Body of pancreas (tissue), 4 donors: Measurements from ENCODE around the gene POLR3H. TPM values are rescaled to one million over a fixed set of nuclear protein-coding genes. Genes with fewer than 3 reads are reported as not detected.

ENCODE experiments used
- ATAC-seq: fragments of 150-250 bp; one replicate; pipeline ENCODE4 v1.9.1; 2016
- DNase-seq, 4 donors: peaks; one replicate each; pipeline ENCODE4 v3.0.0-alpha.2; 2019
- H3K27ac ChIP-seq, 4 donors: fragments of 200-600 bp; sonication (generic); 1 replicate in 3 of 4; 2 replicates in 1 of 4; pipeline versions ENCODE4 v1.5.1 to v1.6.1; 2016 to 2019; ENCODE audit warnings: mild to moderate bottlenecking in 1 of 4, mixed read lengths in 1 of 4, moderate library complexity in 1 of 4
- H3K27me3 ChIP-seq, 2 donors: fragments of 200-600 bp; sonication (generic); one replicate each; pipeline ENCODE4 v1.6.0; 2016; ENCODE audit warnings: mild to moderate bottlenecking in 1 of 2
- H3K36me3 ChIP-seq, 2 donors: fragments of 200-600 bp; sonication (generic); replicated peaks in 1 of 2; 2 replicates each; pipeline ENCODE4 v1.5.1; 2016; ENCODE audit warnings: low read depth in 2 of 2; ENCODE audit not compliant: insufficient read depth in 1 of 2
- H3K4me1 ChIP-seq: fragments of 200-600 bp; sonication (generic); one replicate; pipeline ENCODE4 v1.6.0; 2016
- H3K4me3 ChIP-seq, 2 donors: fragments of 200-600 bp; sonication (generic); 1 replicate in 1 of 2; 2 replicates in 1 of 2; pipeline ENCODE4 v1.5.1; 2016 to 2019
- H3K9me3 ChIP-seq, 3 donors: fragments of 200-600 bp; sonication (generic); 1 replicate in 2 of 3; 2 replicates in 1 of 3; pipeline ENCODE4 v1.5.1; 2016
- CTCF ChIP-seq, 7 experiments: fragments of 450-650 bp in 4 of 7; fragments of 200-600 bp in 3 of 7; sonication (generic) in 3 of 7; IDR thresholded peaks; one replicate each; pipeline ENCODE4 v1.5.1; 2016 to 2019; ENCODE audit warnings: antibody characterized with exemption in 7 of 7
- POLR2A ChIP-seq, 3 donors: fragments of 450-650 bp; IDR thresholded peaks; one replicate each; pipeline ENCODE4 v1.6.1; 2016; ENCODE audit warnings: antibody characterized with exemption in 3 of 3, mild to moderate bottlenecking in 2 of 3
- WGBS, 2 donors: methylation state at CpG; one replicate each; pipeline ENCODE4 v1.1.5; 2017; 5-methylcytosine and 5-hydroxymethylcytosine counted together
- intact Hi-C: fragments of 100-400 bp; cut with DNase I; formaldehyde crosslinking; loops from one replicate; pipeline ENCODE4 v1.15.1; 2023
- total RNA-seq, 2 donors: library from RNA; depleted of rRNA; stranded (reverse); fragments of >200 nt; gene quantifications; one replicate each; pipeline ENCODE4 v1.1.0, GENCODE V29; 2016

Gene POLR3H
- total RNA-seq, 2 donors from 2014 or later = 18.9 to 24.7 TPM

DNA sequence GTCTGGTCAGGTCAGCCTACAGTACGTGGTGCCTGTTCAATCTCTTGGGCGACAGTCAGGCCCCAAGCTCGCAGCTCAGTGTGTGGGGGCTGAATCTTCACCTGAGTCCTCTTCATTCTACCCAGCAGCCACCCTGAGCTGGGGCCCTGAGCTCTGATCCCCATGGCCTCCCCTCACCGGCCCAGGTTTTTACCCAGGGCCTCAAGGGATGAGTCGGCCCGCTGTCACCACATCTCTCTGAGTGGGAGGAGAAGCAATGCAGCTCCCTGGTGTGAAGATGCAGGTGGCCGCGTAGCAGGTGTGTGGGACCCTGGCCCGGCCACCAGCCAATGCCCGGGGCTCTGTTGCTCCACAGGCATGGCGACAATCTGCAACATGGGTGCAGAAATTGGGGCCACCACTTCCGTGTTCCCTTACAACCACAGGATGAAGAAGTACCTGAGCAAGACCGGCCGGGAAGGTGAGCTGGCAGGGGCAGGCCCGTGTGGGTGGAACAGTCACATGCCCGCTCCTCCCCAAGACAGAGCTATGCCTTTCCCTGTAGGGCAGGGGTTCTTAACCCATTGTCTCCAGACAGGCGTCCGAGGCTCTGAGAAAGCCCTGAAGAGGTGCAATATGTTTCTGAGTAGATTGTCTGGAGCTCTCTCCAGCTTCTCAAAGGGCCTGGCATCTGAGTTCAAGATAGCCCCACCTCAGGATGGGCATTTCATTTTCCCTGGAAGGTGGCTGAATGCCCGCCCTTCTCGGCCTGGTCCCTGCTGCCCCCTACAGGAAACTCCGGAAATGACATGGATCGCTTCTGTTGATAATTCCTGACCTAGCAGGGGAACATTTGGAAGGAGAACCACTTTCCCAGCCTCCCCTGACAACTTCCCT is 26.9 kb downstream of the POLR3H start:
- no peak overlapping the region for H3K4me3 ChIP-seq
- intact Hi-C loops = loop anchor here (5.0 to 10.0 kb wide), 2 partner anchors 63 to 120 kb away; no protein-coding TSS in a partner anchor
- TF ChIP-seq POLR2A (IDR thresholded peaks at IDR 0.05) (no peak), CTCF (IDR thresholded peaks at IDR 0.05) (peak; percentile 79 to 91 (median 87))
- no peaks in the 10 kb centered on the region for H3K27me3 ChIP-seq
- H3K4me1 ChIP-seq = peaks cover under 1% of the 10 kb centered on the region
- peak overlapping the region in 2 of 4 donors; percentile 35 to 43 for H3K27ac ChIP-seq
- peaks cover 0 to 11% of the 10 kb centered on the region in 2 donors for H3K36me3 ChIP-seq
- H3K9me3 ChIP-seq = no peaks in the 10 kb centered on the region
- WGBS, 2 donors = 46 to 53% methylated on average over 10 to 19 of the region's 22 CpGs
- ATAC-seq (peak; percentile 78), DNase-seq (peak; percentile 73 to 84 (median 81))

DNA sequence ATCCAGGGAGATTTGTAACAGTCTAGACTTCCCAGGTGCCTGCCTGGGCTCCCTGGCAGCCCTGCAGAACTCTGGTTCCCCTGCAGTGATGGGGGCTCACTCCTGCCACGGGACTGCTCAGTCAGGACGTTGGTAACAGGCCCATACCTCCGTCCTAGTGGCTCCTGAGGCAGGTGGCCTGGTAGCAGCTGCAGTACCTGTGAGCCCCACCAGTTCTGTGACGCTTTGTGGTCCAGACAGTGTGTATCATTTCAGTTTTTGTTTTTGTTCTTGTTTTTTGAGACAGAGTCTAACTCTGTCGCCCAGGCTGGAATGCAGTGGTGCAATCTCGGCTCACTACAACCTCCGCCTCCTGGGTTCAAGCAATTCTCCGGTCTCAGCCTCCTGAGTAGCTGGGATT is 27.8 kb downstream of the POLR3H start:
- no peaks in the 10 kb centered on the region for H3K27me3 ChIP-seq
- no peak for DNase-seq
- H3K4me1 ChIP-seq = peaks cover 10% of the 10 kb centered on the region
- no peak overlapping the region for H3K4me3 ChIP-seq
- intact Hi-C loops = loop anchor here (5.0 to 10.0 kb wide), 2 partner anchors 62 to 119 kb away; no protein-coding TSS in a partner anchor
- H3K36me3 ChIP-seq = peaks cover 0 to 16% of the 10 kb centered on the region in 2 donors
- 89 to 93% methylated on average over 8 of the region's 8 CpGs for WGBS, 2 donors
- no peak for TF ChIP-seq CTCF (IDR thresholded peaks at IDR 0.05)
- no peak for TF ChIP-seq POLR2A (IDR thresholded peaks at IDR 0.05)
- no peaks in the 10 kb centered on the region for H3K9me3 ChIP-seq
- H3K27ac ChIP-seq = no peak overlapping the region
- no peak for ATAC-seq

GRCh38 chr22:41513391-41513790 is 30.9 kb downstream of the POLR3H start:
- 75 to 92% methylated on average over 5 of the region's 5 CpGs for WGBS, 2 donors
- Histone ChIP-seq H3K4me3 (no peak overlapping the region), H3K9me3 (no peaks in the 10 kb centered on the region), H3K36me3 (peaks cover 0 to 17% of the 10 kb centered on the region in 2 donors), H3K4me1 (peaks cover 24% of the 10 kb centered on the region), H3K27ac (peak overlapping the region in 1 of 4 donors; percentile 21), H3K27me3 (no peaks in the 10 kb centered on the region)
- TF ChIP-seq POLR2A (IDR thresholded peaks at IDR 0.05) (no peak), CTCF (IDR thresholded peaks at IDR 0.05) (no peak)
- intact Hi-C loops = loop anchor here (10.0 kb wide), 1 partner anchor 59 kb away; no protein-coding TSS in a partner anchor
- ATAC-seq (no peak), DNase-seq (no peak)

DNA sequence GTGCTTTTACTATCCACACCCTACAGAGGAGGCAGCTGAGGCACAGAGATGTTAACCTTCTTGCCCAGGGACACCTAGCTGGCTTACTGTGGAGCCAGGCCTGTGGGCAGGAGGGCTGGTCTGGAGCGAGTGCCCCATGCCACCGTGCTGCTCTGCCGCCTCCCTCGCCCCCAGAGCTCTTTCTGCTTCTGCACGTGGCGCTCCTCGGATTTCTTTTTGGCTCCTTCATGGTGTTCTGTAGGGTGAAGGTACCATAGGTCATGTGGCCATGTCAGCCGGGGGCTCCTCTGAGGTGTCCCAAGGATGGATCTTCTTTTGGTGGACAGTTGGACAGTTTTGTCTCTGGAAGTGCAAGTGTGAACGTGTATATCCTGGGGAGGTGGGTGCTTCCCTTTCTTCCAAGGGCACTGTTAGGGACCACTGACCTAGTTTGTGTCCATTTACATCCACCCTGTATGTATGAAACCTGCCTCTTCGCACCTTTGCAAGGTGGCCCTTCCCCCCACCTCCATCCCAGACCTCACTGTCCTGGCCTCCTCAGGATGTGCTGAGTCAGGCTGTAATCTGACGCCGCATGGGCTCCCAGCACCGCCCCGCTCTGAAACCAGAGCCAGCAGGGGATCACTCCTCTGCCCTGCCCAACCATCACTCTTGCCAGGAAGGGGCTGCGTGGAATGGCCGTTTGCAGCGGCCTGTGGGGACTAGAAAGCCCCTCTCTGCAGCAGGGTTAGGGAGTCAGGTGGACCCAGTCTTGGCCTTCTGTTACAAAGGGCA is 31.7 kb downstream of the POLR3H start:
- no peaks in the 10 kb centered on the region for H3K9me3 ChIP-seq
- WGBS, 2 donors = 82 to 86% methylated on average over 16 to 17 of the region's 17 CpGs
- H3K36me3 ChIP-seq = peaks cover 0 to 22% of the 10 kb centered on the region in 2 donors
- DNase-seq = no peak
- intact Hi-C loops = loop anchor here (10.0 kb wide), 1 partner anchor 58 kb away; no protein-coding TSS in a partner anchor
- no peak for ATAC-seq
- peak overlapping the region in 2 of 4 donors; percentile 46 to 69 for H3K27ac ChIP-seq
- H3K4me3 ChIP-seq = no peak overlapping the region
- no peaks in the 10 kb centered on the region for H3K27me3 ChIP-seq
- TF ChIP-seq CTCF (IDR thresholded peaks at IDR 0.05) (no peak), POLR2A (IDR thresholded peaks at IDR 0.05) (no peak)
- peaks cover 24% of the 10 kb centered on the region for H3K4me1 ChIP-seq
